Measurements from ENCODE around the gene CCL5. TPM values are rescaled to one million over a fixed set of nuclear protein-coding genes. Genes with fewer than 3 reads are reported as not detected.

The CCL5 gene
- polyA plus RNA-seq, 1 donor from 2014 or later: not detected

DNA sequence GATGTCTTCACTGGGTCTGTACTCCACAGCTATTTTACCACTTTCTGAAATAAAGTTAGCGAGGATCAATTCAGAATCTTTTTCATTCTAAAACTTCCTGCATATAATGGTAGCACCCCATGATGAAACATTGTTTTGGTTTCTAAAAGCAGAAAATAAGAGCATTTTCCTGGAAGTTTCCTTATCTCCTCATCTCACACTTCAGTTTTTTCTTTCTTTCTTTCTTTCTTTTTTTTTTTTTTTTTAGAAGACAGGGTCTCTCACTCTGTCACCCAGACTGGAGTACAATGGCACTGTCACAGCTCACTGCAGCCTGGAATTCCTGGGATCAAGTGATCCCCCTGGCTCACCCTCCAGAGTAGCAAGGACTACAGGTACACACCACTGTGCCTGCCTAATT is 40.1 kb upstream of the CCL5 start (continued):
- TF ChIP-seq EP300 (conservative IDR thresholded peaks at IDR 0.05; ENCODE audit: poor library complexity, severe bottlenecking) (no peak), TAF1 (IDR thresholded peaks at IDR 0.05; ENCODE audit: low read depth) (no peak)

DNA sequence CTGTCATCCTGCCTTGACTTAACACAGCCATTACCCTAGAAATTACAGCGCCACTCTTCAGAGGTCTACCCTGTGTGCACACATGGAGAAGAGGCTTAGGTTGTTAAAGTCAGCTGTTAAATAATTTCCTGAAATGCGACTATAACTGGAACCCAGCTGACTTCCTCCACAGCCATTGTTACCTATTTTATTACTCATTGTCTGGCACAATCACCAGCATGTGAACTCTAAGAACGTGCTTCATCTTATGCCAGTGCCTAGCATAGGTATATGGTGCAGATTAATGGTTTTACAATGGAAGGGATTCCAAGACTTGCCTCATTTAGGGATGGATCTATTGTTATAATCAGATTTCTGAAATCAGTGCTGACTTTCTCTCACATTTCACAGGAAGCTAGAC is 38.5 kb upstream of the CCL5 start:
- Histone ChIP-seq H2AFZ (ENCODE audit: low read depth, low read length) (no peak overlapping the region), H3K9ac (ENCODE audit: low read length) (no peak overlapping the region), H3K4me3 (ENCODE audit: low read length) (no peak overlapping the region), H3K27ac (ENCODE audit: low read length) (no peak overlapping the region), H3K9me3 (ENCODE audit: low read length) (no peaks in the 10 kb centered on the region), H3F3A (ENCODE audit: insufficient read depth, low read length, poor library complexity, severe bottlenecking) (no peaks in the 10 kb centered on the region), H4K20me1 (ENCODE audit: insufficient read depth) (no peaks in the 10 kb centered on the region), H3K27me3 (ENCODE audit: insufficient read depth, low read depth, low read length) (no peaks in the 10 kb centered on the region), H3K4me2 (ENCODE audit: low read length) (no peak overlapping the region), H3K9me2 (ENCODE audit: insufficient read depth, low read length) (no peaks in the 10 kb centered on the region), H3K36me3 (ENCODE audit: insufficient read depth, low read length) (no peaks in the 10 kb centered on the region), H3K79me2 (replicated peaks; ENCODE audit: insufficient read depth, low read length) (no peaks in the 10 kb centered on the region)
- TF ChIP-seq, protein P1, sequence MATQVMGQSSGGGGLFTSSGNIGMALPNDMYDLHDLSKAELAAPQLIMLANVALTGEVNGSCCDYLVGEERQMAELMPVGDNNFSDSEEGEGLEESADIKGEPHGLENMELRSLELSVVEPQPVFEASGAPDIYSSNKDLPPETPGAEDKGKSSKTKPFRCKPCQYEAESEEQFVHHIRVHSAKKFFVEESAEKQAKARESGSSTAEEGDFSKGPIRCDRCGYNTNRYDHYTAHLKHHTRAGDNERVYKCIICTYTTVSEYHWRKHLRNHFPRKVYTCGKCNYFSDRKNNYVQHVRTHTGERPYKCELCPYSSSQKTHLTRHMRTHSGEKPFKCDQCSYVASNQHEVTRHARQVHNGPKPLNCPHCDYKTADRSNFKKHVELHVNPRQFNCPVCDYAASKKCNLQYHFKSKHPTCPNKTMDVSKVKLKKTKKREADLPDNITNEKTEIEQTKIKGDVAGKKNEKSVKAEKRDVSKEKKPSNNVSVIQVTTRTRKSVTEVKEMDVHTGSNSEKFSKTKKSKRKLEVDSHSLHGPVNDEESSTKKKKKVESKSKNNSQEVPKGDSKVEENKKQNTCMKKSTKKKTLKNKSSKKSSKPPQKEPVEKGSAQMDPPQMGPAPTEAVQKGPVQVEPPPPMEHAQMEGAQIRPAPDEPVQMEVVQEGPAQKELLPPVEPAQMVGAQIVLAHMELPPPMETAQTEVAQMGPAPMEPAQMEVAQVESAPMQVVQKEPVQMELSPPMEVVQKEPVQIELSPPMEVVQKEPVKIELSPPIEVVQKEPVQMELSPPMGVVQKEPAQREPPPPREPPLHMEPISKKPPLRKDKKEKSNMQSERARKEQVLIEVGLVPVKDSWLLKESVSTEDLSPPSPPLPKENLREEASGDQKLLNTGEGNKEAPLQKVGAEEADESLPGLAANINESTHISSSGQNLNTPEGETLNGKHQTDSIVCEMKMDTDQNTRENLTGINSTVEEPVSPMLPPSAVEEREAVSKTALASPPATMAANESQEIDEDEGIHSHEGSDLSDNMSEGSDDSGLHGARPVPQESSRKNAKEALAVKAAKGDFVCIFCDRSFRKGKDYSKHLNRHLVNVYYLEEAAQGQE (IDR thresholded peaks at IDR 0.05; ENCODE audit: borderline replicate concordance): no peak
- TF ChIP-seq TAF1 (IDR thresholded peaks at IDR 0.05; ENCODE audit: low read depth): no peak

DNA sequence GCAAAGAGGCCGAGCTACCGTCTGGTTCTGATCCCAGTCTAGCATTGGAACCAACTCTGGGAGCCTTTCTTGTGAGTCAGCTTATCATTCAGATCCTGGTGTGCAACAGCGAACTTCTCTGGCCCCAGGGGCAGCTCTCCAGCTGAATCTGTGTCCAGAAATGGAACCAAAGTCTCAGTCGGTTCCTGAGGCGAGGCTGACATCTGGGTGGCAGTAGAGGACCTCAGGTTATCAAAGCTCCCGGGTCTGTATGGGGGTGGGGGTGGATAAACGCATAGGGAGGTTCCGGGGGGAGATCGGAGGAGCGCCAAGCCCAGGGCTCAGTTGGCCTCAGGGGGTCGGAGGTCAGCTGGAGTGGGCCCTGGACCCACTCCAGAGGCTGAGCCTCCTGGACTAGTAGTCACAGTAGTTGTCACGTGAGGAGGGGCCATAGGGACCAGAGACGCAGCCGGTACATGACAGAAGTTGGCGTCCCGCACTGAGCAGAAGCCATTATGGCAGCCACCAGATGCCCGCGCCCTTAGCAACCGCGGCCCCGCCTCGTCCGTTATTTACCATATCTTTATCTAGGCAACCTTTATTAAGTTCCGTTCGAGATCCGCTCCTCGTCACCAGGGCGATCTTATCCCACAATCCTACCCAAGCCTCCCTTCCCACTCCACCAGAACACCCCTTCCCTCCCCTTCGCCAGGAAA is 37.5 kb upstream of the CCL5 start:
- Histone ChIP-seq H3K79me2 (replicated peaks; ENCODE audit: insufficient read depth, low read length) (no peaks in the 10 kb centered on the region), H3K9ac (ENCODE audit: low read length) (no peak overlapping the region), H2AFZ (ENCODE audit: low read depth, low read length) (no peak overlapping the region), H3F3A (ENCODE audit: insufficient read depth, low read length, poor library complexity, severe bottlenecking) (no peaks in the 10 kb centered on the region), H3K36me3 (ENCODE audit: insufficient read depth, low read length) (no peaks in the 10 kb centered on the region), H3K27me3 (ENCODE audit: insufficient read depth, low read depth, low read length) (no peaks in the 10 kb centered on the region), H3K4me3 (ENCODE audit: low read length) (no peak overlapping the region), H3K9me2 (ENCODE audit: insufficient read depth, low read length) (no peaks in the 10 kb centered on the region), H4K20me1 (ENCODE audit: insufficient read depth) (no peaks in the 10 kb centered on the region), H3K9me3 (ENCODE audit: low read length) (no peaks in the 10 kb centered on the region), H3K27ac (ENCODE audit: low read length) (no peak overlapping the region), H3K4me2 (ENCODE audit: low read length) (no peak overlapping the region)
- TF ChIP-seq, protein P1 (IDR thresholded peaks at IDR 0.05; ENCODE audit: borderline replicate concordance): no peak
- no peak for TF ChIP-seq EP300 (conservative IDR thresholded peaks at IDR 0.05; ENCODE audit: poor library complexity, severe bottlenecking)
